ENCODE data around the gene WLS. TPM values are rescaled to one million over a fixed set of nuclear protein-coding genes. Genes with fewer than 3 reads are reported as not detected.

The WLS gene
- total and polyA plus RNA-seq, 10 of the 15 experiments (the other 5 are each of a cell fraction or from before 2014, with no cell fraction given): 0.04 to 0.36 TPM; not detected in 8

DNA sequence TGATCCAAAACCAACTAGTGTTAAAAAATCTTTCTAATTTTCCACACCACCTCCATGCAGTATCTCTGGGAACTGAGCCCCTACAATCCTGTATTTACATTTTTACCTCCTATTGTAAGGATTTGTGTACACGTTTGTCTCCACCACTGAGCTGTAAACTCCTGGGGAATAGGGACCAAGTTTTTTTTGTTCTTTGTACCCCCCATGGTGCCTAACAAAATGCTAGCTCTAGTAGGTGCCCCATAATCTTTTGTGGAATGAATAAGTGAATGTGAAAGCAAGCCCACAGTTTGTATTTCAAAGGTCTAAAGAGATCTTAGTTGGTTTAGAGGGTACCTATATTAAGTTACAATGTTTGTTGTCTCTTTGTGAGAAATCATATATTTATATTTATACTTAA lies 879 bp upstream of the WLS start (continued):
- TF ChIP-seq, protein P1, sequence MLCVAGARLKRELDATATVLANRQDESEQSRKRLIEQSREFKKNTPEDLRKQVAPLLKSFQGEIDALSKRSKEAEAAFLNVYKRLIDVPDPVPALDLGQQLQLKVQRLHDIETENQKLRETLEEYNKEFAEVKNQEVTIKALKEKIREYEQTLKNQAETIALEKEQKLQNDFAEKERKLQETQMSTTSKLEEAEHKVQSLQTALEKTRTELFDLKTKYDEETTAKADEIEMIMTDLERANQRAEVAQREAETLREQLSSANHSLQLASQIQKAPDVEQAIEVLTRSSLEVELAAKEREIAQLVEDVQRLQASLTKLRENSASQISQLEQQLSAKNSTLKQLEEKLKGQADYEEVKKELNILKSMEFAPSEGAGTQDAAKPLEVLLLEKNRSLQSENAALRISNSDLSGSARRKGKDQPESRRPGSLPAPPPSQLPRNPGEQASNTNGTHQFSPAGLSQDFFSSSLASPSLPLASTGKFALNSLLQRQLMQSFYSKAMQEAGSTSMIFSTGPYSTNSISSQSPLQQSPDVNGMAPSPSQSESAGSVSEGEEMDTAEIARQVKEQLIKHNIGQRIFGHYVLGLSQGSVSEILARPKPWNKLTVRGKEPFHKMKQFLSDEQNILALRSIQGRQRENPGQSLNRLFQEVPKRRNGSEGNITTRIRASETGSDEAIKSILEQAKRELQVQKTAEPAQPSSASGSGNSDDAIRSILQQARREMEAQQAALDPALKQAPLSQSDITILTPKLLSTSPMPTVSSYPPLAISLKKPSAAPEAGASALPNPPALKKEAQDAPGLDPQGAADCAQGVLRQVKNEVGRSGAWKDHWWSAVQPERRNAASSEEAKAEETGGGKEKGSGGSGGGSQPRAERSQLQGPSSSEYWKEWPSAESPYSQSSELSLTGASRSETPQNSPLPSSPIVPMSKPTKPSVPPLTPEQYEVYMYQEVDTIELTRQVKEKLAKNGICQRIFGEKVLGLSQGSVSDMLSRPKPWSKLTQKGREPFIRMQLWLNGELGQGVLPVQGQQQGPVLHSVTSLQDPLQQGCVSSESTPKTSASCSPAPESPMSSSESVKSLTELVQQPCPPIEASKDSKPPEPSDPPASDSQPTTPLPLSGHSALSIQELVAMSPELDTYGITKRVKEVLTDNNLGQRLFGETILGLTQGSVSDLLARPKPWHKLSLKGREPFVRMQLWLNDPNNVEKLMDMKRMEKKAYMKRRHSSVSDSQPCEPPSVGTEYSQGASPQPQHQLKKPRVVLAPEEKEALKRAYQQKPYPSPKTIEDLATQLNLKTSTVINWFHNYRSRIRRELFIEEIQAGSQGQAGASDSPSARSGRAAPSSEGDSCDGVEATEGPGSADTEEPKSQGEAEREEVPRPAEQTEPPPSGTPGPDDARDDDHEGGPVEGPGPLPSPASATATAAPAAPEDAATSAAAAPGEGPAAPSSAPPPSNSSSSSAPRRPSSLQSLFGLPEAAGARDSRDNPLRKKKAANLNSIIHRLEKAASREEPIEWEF (IDR thresholded peaks at IDR 0.05; ENCODE audit: insufficient replicate concordance, low read depth, low read length): no peak
- TF ChIP-seq ZBTB4 (CRISPR knock-in tag; IDR thresholded peaks at IDR 0.05) (no peak), BCL11A (IDR thresholded peaks at IDR 0.05; ENCODE audit: low read depth, low read length) (no peak), BHLHE40 (IDR thresholded peaks at IDR 0.05; ENCODE audit: borderline replicate concordance in 1 of 2, low read depth in 2 of 2, low read length in 1 of 2) (no peak), NFIC (IDR thresholded peaks at IDR 0.05; ENCODE audit: low read depth, low read length) (no peak), JUNB (IDR thresholded peaks at IDR 0.05) (no peak), ZNF622 (IDR thresholded peaks at IDR 0.05) (no peak)
- TF ChIP-seq, protein P2, sequence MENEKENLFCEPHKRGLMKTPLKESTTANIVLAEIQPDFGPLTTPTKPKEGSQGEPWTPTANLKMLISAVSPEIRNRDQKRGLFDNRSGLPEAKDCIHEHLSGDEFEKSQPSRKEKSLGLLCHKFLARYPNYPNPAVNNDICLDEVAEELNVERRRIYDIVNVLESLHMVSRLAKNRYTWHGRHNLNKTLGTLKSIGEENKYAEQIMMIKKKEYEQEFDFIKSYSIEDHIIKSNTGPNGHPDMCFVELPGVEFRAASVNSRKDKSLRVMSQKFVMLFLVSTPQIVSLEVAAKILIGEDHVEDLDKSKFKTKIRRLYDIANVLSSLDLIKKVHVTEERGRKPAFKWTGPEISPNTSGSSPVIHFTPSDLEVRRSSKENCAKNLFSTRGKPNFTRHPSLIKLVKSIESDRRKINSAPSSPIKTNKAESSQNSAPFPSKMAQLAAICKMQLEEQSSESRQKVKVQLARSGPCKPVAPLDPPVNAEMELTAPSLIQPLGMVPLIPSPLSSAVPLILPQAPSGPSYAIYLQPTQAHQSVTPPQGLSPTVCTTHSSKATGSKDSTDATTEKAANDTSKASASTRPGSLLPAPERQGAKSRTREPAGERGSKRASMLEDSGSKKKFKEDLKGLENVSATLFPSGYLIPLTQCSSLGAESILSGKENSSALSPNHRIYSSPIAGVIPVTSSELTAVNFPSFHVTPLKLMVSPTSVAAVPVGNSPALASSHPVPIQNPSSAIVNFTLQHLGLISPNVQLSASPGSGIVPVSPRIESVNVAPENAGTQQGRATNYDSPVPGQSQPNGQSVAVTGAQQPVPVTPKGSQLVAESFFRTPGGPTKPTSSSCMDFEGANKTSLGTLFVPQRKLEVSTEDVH (IDR thresholded peaks at IDR 0.05; ENCODE audit: low read depth, partially characterized antibody): no peak

Data from GM12878 (cell line).